A549 (cell line): ENCODE data around the gene MYO15B. TPM values are rescaled to one million over a fixed set of nuclear protein-coding genes. Genes with fewer than 3 reads are reported as not detected.

Experiments
- ATAC-seq, 2 experiments: fragments of 200-7000 bp in 1 of 2; fragments of >200 bp in 1 of 2; cut with Nextera tagmentation in 1 of 2; cut with Tn5 transposase in 1 of 2; 3 replicates each; pipeline versions ENCODE4 v1.8.0 to v1.9.1; 2018 to 2020; ENCODE audit warnings: mild to moderate bottlenecking in 1 of 2, moderate library complexity in 1 of 2
- CTCF ChIA-PET: fragments of 300-600 bp; sonication (Branson Sonifier 250); formaldehyde crosslinking; extraction: SDS; loops from one replicate; lab custom pipeline; 2021; ENCODE audit warnings: antibody characterized with exemption, inconsistent platforms; lab: Yijun Ruan, JAX
- POLR2A ChIA-PET: fragments of 350-600 bp; formaldehyde crosslinking; extraction: SDS; loops from one replicate; lab custom pipeline; 2021; ENCODE audit warnings: antibody characterized with exemption, inconsistent platforms; lab: Yijun Ruan, JAX
- DNase-seq, 2 experiments: peaks; one replicate each; pipeline versions ENCODE4 v3.0.0 to v3.0.0-alpha.2; 2011 to 2016; ENCODE audit warnings: low read depth in 1 of 2, low spot score in 1 of 2
- FAIRE-seq: peaks from 2 replicates; lab custom pipeline; 2011; peaks lifted over from hg19 to GRCh38; lab: Jason Lieb, UNC
- H3K27ac ChIP-seq, 2 experiments: fragments of >200 bp; sonication (Bioruptor Twin); formaldehyde crosslinking; 3 replicates each; pipeline ENCODE4 v1.5.1; 2016 to 2017
- H3K4me1 ChIP-seq: fragments of >200 bp; sonication (Bioruptor Twin); formaldehyde crosslinking; 3 replicates; pipeline ENCODE4 v1.6.1; 2016
- H3K4me2 ChIP-seq: fragments of >200 bp; sonication (Bioruptor Twin); formaldehyde crosslinking; 3 replicates; pipeline ENCODE4 v1.6.1; 2016
- H3K4me3 ChIP-seq: fragments of >200 bp; sonication (Bioruptor Twin); formaldehyde crosslinking; 3 replicates; pipeline ENCODE4 v1.5.1; 2016
- H3K9me3 ChIP-seq: fragments of >200 bp; sonication (Bioruptor Twin); formaldehyde crosslinking; 3 replicates; pipeline ENCODE4 v1.6.1; 2016
- CBX2 ChIP-seq: fragments of 200-600 bp; sonication (generic); IDR thresholded peaks from 2 replicates; pipeline ENCODE4 v1.6.1; 2016; ENCODE audit warnings: low read depth, mild to moderate bottlenecking, borderline replicate concordance
- CBX8 ChIP-seq: fragments of 200-600 bp; sonication (generic); IDR thresholded peaks from 2 replicates; pipeline ENCODE4 v1.6.1; 2016
- CHD2 ChIP-seq: fragments of 150-350 bp; IDR thresholded peaks from 2 replicates; pipeline ENCODE4 v1.6.1; 2014; ENCODE audit warnings: low read length; ENCODE audit not compliant: partially characterized antibody
- CTCF ChIP-seq: fragments of >200 bp; sonication (Bioruptor Twin); formaldehyde crosslinking; IDR thresholded peaks from 3 replicates; pipeline ENCODE4 v1.5.1; 2016
- ELK1 ChIP-seq: fragments of 150-350 bp; IDR thresholded peaks from 2 replicates; pipeline ENCODE4 v1.6.1; 2014; ENCODE audit warnings: low read depth, mild to moderate bottlenecking, low read length
- EP300 ChIP-seq, 2 experiments: fragments of >200 bp; sonication (Bioruptor Twin); formaldehyde crosslinking; IDR thresholded peaks; 2 replicates in 1 of 2; 3 replicates in 1 of 2; pipeline ENCODE4 v1.6.1; 2016 to 2017
- ESRRA ChIP-seq: fragments of 150-350 bp; IDR thresholded peaks from 2 replicates; pipeline ENCODE4 v1.6.1; 2014; ENCODE audit warnings: mild to moderate bottlenecking, low read length, borderline replicate concordance
- FOSL2 ChIP-seq, 2 experiments: fragments of 450-650 bp in 1 of 2; fragments of >200 bp in 1 of 2; sonication (Bioruptor Twin) in 1 of 2; formaldehyde crosslinking; IDR thresholded peaks; 2 replicates each; pipeline versions ENCODE4 v1.5.0 to v1.6.1; 2016 to 2020; ENCODE audit warnings: mild to moderate bottlenecking in 1 of 2, moderate library complexity in 1 of 2
- HES2 ChIP-seq: fragments of >200 bp; sonication (Bioruptor Twin); formaldehyde crosslinking; IDR thresholded peaks from 2 replicates; pipeline ENCODE4 v1.6.1; 2016
- HOXB13 ChIP-seq: fragments of 250-450 bp; sonication (Bioruptor Pico); IDR thresholded peaks from 2 replicates; pipeline ENCODE4 v1.5.0; 2020; ENCODE audit warnings: low read depth, mild to moderate bottlenecking, moderate library complexity
- JUNB ChIP-seq: fragments of >200 bp; sonication (Bioruptor Twin); formaldehyde crosslinking; IDR thresholded peaks from 2 replicates; pipeline ENCODE4 v1.6.1; 2016
- KDM1A ChIP-seq: fragments of 200-600 bp; sonication (generic); IDR thresholded peaks from 2 replicates; pipeline ENCODE4 v1.6.1; 2016; ENCODE audit warnings: low read depth, mild to moderate bottlenecking
- MAFK ChIP-seq: fragments of 450-650 bp; IDR thresholded peaks from 2 replicates; pipeline ENCODE4 v1.6.1; 2014; ENCODE audit not compliant: partially characterized antibody
- MYC ChIP-seq: IDR thresholded peaks from 2 replicates; pipeline ENCODE4 v1.6.1; 2012; ENCODE audit warnings: mild to moderate bottlenecking, inconsistent platforms, low read length, improper control_type of control experiment, borderline replicate concordance
- NPAS2 ChIP-seq: fragments of 250-450 bp; sonication (Bioruptor Pico); IDR thresholded peaks from 2 replicates; pipeline ENCODE4 v1.8.0; 2022; ENCODE audit warnings: mild to moderate bottlenecking, moderate library complexity, borderline replicate concordance
- PHF8 ChIP-seq: fragments of 200-600 bp; sonication (generic); IDR thresholded peaks from 2 replicates; pipeline ENCODE4 v1.6.1; 2016; ENCODE audit warnings: low read depth, mild to moderate bottlenecking, antibody characterized with exemption, moderate library complexity, borderline replicate concordance
- RAD21 ChIP-seq, 2 experiments: fragments of >200 bp in 1 of 2; sonication (Bioruptor Twin) in 1 of 2; formaldehyde crosslinking in 1 of 2; IDR thresholded peaks in 1 of 2; conservative IDR thresholded peaks in 1 of 2; 2 replicates in 1 of 2; 3 replicates in 1 of 2; pipeline ENCODE4 v1.6.1; 2012 to 2018; ENCODE audit warnings: inconsistent platforms in 1 of 2
- RNF2 ChIP-seq: fragments of 200-600 bp; sonication (generic); IDR thresholded peaks from 2 replicates; pipeline ENCODE4 v1.6.1; 2016; ENCODE audit warnings: low read depth, mild to moderate bottlenecking, antibody characterized with exemption, moderate library complexity, borderline replicate concordance
- SMC3 ChIP-seq: fragments of >200 bp; sonication (Bioruptor Twin); formaldehyde crosslinking; IDR thresholded peaks from 3 replicates; pipeline ENCODE4 v1.6.1; 2018; ENCODE audit warnings: inconsistent platforms
- ZC3H11A ChIP-seq: fragments of 450-650 bp; IDR thresholded peaks from 2 replicates; pipeline ENCODE4 v1.6.1; 2014; ENCODE audit warnings: antibody characterized with exemption, mild to moderate bottlenecking
- WGBS: methylation state at CpG from one replicate; pipeline ENCODE4 v1.1.6; 2017; ENCODE audit errors: missing lambda C conversion rate; 5-methylcytosine and 5-hydroxymethylcytosine counted together
- polyA plus RNA-seq, 4 experiments: library from polyadenylated mRNA; depleted of rRNA in 3 of 4; stranded (reverse); fragments of >200 nt; fragmentation: RNase III in 1 of 4; extraction: RNeasy Plus Mini Kit Qiagen cat#74134 plus additional on column Dnase treatment in 1 of 4; gene quantifications; 2 replicates in 3 of 4; 3 replicates in 1 of 4; pipeline ENCODE4 v1.2.3, GENCODE V29; 2011 to 2017

Gene MYO15B
- polyA plus RNA-seq, 2 of the 4 experiments (the other 2 are of a cell fraction) = 12.4 to 33.9 TPM

GRCh38 chr17:75610103-75610984 lies 22.7 kb downstream of the MYO15B start (continued):
- TF ChIP-seq ESRRA (peak; percentile 90; the same call in 1 of the 2 replicates), SMC3 (peak; percentile 19; the same call in 2 of the 3 replicates), JUNB (peak; percentile 89), MYC (peak; percentile 68), CHD2 (no peak), KDM1A (no peak), CBX2 (no peak), NPAS2 (CRISPR knock-in tag) (peak; percentile 77), EP300 (IDR thresholded peaks at IDR 0.05) (peak; percentile 34 to 51; a peak in 2 of 5 replicates)

- ATAC-seq = no peak
- 92% methylated on average over 20 of the region's 20 CpGs for WGBS
- TF ChIP-seq ZC3H11A = no peak
- TF ChIP-seq HES2 = no peak
- no peak for TF ChIP-seq ELK1
- TF ChIP-seq PHF8 = no peak
- H3K4me2 ChIP-seq = peak overlapping the region; percentile 74
- POLR2A ChIA-PET = interaction anchor here (0.8 to 0.9 kb wide), 2 partner anchors 34 to 168 kb away, joined by 3 to 4 read pairs; no protein-coding TSS in a partner anchor
- no peaks in the 10 kb centered on the region for H3K9me3 ChIP-seq
- FAIRE-seq = no peak
- CTCF ChIA-PET = interaction anchor here (1.1 to 51.3 kb wide), 8 partner anchors 9 to 138 kb away, joined by 3 to 2254 read pairs (median 13); partner anchors contain the start of genes MYO15B, RECQL5, SAP30BP and SMIM5
- peaks cover 54% of the 10 kb centered on the region for H3K4me1 ChIP-seq
- H3K4me3 ChIP-seq = no peak overlapping the region; the same call in 2 of the 3 replicates
- DNase-seq = no peak
- peak overlapping the region; percentile 92 to 95 for H3K27ac ChIP-seq
Measured at GRCh38 chr17:75611851-75612429, 24.3 kb downstream of the MYO15B start.

DNA sequence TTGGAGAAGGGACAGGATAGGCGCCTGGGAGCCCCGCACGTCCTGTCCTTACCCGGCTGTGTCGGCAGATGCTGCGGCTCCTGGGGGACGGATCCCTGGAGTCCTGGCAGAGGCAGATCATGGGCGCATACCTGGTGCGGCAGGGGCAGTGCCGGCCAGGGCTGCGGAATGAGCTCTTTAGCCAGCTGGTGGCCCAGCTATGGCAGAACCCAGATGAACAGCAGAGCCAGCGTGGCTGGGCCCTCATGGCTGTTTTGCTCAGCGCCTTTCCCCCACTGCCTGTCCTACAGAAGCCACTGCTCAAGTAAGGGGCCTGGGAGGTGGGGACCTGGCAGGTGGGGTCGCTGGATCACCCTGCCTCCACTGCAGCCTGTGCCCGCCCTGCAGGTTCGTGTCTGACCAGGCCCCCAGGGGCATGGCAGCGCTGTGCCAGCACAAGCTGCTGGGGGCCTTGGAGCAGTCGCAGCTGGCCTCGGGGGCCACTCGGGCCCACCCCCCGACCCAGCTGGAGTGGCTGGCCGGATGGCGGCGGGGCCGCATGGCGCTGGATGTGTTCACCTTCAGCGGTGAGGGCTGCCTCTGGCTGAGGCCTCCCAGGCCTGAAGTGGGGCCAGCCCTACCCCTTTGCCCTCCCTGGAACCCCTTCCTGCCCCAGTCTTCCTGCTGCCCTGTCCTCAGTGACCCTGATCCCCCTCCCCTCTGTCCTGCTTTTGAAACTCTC lies 25.5 kb downstream of the MYO15B start:
- ATAC-seq (no peak), FAIRE-seq (no peak), DNase-seq (no peak)
- Histone ChIP-seq H3K9me3 (no peaks in the 10 kb centered on the region), H3K4me2 (no peak overlapping the region), H3K4me1 (peaks cover 54% of the 10 kb centered on the region), H3K27ac (peak overlapping the region; percentile 52 to 92), H3K4me3 (no peak overlapping the region)
- 84% methylated on average over 26 of the region's 27 CpGs for WGBS
- TF ChIP-seq CBX8 (no peak), MAFK (no peak), RNF2 (no peak), KDM1A (no peak), HOXB13 (no peak)
- ChIA-PET POLR2A (no interaction called here), CTCF (interaction anchor here (0.8 to 51.3 kb wide), 9 partner anchors 7 to 186 kb away, joined by 3 to 2254 read pairs (median 10); partner anchors contain the start of genes MYO15B, RECQL5, SAP30BP and SMIM5)

DNA sequence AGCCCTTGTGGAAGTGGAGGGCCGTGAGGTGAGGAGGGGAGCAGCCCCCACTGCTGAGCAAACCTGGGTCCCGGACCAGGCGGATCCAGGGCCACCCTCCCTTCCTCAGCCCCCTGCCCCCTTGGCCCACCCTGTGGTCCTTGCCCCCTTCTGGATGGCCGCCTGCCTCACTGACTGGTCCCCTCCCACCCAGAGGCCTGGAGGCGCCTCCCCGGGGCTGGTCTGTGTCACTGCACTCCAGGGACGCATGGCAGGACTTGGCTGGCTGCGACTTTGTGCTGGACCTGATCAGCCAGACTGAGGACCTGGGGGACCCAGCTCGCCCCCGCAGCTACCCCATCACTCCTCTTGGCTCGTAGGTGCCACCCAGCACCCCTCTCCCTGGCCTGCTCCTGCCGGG lies 26.4 kb downstream of the MYO15B start:
- TF ChIP-seq SMC3 (peak; percentile 59), RAD21 (conservative IDR thresholded peaks at IDR 0.05 in 1 of 2, IDR thresholded peaks at IDR 0.05 in 1 of 2) (peak; percentile 54 to 59), CTCF (peak; percentile 31; the same call in 2 of the 3 replicates), FOSL2 (IDR thresholded peaks at IDR 0.05) (no peak), FOSL2 (CRISPR knock-in tag; IDR thresholded peaks at IDR 0.05) (no peak)
- DNase-seq = peak in 1 of 2 experiments; percentile 44
- 76% methylated on average over 7 of the region's 12 CpGs for WGBS
- Histone ChIP-seq H3K9me3 (no peaks in the 10 kb centered on the region), H3K27ac (peak overlapping the region; percentile 52 to 92; a peak in 4 of 6 replicates), H3K4me2 (no peak overlapping the region), H3K4me3 (no peak overlapping the region), H3K4me1 (peaks cover 53% of the 10 kb centered on the region)
- ATAC-seq = peak; percentile 7 to 61; a peak in 3 of 6 replicates
- POLR2A ChIA-PET = no interaction called here
- CTCF ChIA-PET = interaction anchor here (0.6 to 51.3 kb wide), 6 partner anchors 22 to 135 kb away, joined by 3 to 2254 read pairs (median 14); partner anchors contain the start of genes MYO15B, RECQL5, SAP30BP and SMIM5
- FAIRE-seq = no peak
